HL-60/S4 treated with phorbol 12-myristate 13-acetate at 8.2 ng/mL for 4 days and 3 days (cell line): ENCODE measurements around the gene CACNA2D3.
"Not testable (repeated sequence)": the region's sequence is repeated elsewhere in the genome, so short reads cannot be mapped to it uniquely, and the experiment has no call there.

ENCODE experiments used
- in situ Hi-C: fragments of 300-500 bp; cut with MboI; formaldehyde crosslinking; loops from 2 replicates; pipeline ENCODE4 v1.15.0; 2022; ENCODE audit warnings: low sequenced_read_pairs

Gene CACNA2D3

DNA sequence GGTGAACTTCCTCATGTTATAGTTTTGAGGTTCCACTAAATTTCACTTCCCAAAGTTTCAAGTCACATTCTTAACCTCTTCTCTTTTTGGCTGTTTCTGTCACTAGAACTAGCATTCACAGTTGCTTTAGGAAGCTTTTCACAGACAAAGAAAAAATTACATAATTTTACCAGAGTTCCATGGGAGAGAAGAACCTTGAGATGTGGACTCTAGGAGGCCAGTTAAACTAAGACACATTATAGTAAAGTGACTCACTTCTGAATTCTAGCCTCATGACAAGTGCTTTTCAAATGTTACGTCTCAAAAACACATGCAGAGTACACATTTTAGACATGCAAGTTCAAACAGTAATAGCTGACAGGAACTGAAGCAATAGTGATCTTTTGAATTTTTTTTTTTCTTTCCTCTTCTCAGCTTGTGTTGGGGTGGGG lies 845.4 kb downstream of the CACNA2D3 start:
- in situ Hi-C loops, result no loop called here

DNA sequence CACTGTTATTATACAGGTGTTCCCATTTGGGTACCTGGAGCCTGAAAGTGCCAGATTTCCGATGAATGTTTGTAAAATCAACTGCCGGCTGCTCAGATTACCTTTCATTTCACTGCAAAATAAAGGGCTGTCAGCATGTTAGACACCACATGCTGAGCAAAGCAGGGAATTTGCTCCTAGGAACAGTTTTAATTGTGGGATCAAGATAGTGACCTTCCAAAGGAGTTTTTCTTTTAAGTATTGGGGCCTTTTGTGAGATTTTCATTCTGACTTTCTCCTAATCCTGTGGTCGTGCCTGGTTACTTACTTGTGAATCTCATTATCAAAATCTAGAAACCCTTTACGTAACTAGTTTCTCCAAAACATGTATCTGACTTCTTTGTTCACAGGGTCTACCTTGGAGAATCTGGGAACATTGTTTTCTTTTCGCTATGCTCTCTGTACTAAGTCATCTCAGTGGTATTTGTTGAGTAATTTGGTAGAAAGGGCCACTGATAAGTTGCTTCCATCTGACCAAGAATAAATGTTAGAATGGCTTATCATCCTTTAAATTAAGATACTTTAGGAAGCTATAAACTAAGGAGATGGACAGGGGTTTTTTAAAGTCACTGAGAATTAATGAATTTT lies 846.3 kb downstream of the CACNA2D3 start:
- in situ Hi-C loops, result no loop called here

DNA sequence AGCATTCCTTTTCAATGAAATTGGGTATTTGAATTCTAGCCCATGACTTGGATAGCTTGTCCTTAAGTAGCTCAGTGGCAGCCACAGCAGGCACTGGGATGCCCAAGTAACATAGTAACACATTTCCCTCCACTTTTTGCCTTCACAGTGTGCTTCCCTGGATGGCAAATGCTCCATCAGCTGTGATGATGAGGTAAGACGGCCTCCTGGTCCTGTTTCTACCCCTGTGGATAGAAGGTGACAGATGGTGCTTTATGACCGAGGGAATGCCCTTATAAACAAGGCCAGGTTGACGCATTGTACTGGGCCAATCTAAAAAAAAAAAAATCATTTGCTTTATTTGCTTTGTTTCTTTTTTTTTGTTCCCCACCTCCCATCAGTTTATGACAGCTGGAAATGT lies 847.3 kb downstream of the CACNA2D3 start:
- in situ Hi-C loops, result no loop called here

- in situ Hi-C loops, result no loop called here
Observed at GRCh38 chr3:54970895-54971294, 848.5 kb downstream of the CACNA2D3 start.

DNA sequence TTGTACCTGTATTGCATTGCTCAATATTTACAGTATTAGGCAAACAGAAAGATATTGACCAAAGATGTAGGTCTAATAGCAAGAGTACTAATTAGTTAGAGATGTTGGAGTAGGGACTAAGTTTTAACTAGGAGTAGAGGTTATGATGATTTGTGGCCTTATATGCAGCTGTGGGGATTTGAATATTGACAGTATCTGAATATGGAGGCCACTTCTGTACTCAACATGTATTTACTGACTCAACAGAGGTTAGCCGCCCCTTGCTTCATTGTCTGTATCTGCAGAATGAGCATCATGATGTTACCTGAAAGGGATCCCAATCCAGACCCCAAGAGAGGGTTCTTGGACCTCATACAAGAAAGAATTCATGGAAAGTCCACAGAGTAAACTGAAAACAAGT lies 855.1 kb downstream of the CACNA2D3 start:
- in situ Hi-C loops, result no loop called here

DNA sequence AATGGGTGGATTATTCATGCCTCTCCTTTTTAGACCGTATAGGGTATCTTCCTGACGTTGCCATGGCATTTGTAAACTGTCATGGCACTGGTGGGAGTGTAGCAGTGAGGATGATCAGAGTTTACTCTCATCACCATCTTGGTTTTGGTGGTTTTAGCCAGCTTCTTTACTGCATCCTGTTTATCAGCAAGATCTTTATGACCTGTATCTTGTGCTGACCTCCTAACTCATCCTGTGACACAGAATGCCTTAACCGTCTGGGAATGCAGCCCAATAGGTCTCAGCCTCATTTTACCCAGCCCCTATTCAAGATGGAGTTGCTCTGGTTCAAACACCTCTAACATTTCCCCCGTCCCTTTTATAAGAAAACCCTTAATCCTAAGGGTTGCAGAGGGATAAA lies 855.6 kb downstream of the CACNA2D3 start:
- in situ Hi-C loops, result not testable (repeated sequence)

DNA sequence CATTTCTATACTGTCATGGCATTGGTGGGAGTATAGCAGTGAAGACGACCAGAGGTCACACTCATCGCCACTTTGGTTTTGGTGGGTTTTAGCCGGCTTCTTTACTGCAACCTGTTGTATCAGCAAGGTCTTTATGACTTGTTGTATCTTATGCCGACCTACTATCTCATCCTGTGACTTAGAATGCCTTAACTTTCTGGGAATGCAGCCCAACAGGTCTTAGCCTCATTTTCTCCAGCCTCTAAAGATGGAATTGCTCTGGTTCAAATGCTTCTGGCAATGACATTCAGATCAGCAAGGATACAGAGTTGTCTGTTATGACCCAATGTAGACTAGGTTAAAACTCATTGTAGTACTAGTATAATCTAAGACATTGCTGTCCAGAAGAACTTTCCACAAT lies 860.5 kb downstream of the CACNA2D3 start:
- in situ Hi-C loops, result no loop called here

DNA sequence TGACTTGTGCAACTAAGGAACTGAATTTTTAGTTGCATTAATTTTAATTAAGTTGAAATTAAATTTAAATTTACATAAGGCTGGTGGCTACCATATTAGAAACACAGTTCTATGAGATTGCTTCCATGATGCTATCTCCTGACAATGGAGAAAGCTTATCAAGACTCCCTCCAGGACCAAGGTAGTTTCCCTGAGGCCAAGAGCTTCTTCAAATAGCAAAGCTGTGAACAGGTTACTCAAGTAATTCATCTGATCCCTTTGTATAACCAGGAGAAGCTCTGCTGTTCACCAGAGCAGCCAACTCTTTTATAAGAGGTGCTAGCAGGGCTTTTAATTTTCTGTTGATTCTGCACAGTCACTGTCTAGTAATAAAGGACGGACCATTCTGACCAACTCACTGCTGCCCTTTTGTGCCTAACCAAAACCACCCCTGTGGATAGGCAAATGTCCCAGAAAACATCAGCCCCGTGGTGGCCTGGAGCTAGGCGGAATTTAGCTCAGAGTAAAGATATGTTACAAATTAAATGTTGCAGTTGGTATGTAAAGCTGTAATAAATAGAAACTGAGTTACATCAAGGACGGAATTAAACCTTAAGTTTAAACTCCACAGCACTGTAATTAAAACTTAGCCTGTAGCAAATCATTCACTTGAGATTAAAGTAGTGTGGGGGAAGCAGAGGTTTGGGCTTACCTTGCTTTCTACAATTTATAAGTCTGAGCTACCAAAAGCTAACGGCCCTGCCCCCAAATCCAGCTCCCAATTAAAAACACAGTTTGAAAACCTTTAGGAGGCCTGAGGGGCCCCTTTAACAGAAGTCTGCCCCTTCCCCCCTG lies 861.1 kb downstream of the CACNA2D3 start:
- in situ Hi-C loops, result no loop called here

DNA sequence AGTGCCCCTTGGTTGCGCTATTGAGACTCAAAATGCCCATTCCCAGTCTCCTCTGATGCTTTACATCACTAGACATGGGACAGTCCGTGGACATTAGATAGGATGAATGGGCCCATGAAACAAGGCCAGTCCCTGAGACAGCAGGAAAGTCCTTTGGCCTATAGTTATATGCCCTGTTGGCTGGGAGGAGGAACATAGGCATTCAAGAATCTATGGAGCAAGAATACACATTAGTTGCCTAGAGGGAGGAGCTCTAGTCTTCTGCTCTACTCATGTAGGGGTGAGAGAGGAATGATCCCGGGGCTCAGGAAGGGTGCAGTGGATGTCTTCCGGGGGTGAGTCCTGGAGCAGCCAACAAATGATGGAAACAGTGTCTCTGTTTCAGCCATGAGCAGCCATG lies 863.5 kb downstream of the CACNA2D3 start:
- in situ Hi-C loops, result no loop called here

DNA sequence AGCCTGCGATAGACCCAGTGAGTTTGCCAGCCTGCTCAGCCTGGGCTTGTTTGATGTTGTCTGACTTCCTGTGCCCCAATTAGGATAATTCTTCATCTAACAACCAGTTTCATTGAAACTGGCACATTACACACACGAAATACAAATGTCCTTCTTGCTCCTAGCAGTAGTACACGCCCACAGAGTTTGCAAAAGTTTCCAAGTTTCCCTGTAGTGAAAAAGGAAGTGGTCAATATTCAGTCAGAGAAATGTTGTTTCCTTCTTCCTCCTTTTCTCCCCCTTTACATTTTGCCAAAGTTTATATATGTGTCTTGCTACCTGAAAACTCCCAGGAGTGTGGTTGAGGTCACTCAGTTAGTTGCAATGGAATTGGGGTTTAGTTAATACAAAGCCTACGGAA lies 863.9 kb downstream of the CACNA2D3 start:
- in situ Hi-C loops, result no loop called here

DNA sequence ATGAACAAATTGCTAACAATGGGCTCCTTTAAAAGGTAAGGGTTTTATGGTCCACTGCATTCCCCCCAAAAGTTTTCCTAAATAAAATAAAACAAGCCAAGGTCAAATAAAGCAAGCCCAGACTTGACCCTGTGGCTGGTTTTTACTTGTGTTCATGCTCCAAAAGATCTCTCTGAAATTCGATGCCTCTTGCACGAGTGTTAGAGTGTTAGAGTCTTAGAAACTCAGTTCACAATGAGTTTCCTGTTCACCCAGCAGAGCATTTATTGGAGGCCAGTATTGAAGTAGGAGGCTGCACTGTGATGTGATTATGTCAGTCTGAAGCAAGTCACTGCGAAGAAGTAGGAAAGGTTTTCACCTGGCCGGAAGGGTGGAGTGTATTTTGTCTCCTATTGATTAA lies 865.4 kb downstream of the CACNA2D3 start:
- in situ Hi-C loops, result no loop called here

- in situ Hi-C loops, result no loop called here
Observed at GRCh38 chr3:54988302-54988837, 866.0 kb downstream of the CACNA2D3 start.

GRCh38 chr3:54988838-54989630 lies 866.7 kb downstream of the CACNA2D3 start:
- in situ Hi-C loops, result no loop called here

- in situ Hi-C loops, result no loop called here
Observed at GRCh38 chr3:54994111-54994513, 871.8 kb downstream of the CACNA2D3 start.

- in situ Hi-C loops, result no loop called here
Observed at GRCh38 chr3:54999159-54999558, 876.8 kb downstream of the CACNA2D3 start.

GRCh38 chr3:54999811-55000210 lies 877.5 kb downstream of the CACNA2D3 start:
- in situ Hi-C loops, result no loop called here

DNA sequence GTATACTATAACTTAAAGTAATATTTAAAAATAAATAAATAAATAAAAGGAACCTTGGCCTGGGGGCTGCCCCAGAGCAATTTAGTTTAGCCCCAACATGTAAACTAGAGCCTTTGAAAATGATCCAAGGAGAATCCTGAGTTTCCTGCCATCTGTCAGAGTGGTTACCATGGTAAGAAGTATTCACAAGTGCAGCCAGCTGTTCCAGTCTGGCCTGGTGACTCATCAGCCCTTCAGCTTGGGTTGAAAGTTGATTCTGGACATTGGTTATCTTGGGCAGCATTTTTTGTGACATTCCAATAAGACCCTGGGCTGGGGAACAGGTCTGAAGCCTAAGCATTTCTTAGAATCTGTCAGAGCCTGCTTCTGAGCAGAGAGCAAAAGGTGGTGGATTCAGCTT lies 878.2 kb downstream of the CACNA2D3 start:
- in situ Hi-C loops, result no loop called here

DNA sequence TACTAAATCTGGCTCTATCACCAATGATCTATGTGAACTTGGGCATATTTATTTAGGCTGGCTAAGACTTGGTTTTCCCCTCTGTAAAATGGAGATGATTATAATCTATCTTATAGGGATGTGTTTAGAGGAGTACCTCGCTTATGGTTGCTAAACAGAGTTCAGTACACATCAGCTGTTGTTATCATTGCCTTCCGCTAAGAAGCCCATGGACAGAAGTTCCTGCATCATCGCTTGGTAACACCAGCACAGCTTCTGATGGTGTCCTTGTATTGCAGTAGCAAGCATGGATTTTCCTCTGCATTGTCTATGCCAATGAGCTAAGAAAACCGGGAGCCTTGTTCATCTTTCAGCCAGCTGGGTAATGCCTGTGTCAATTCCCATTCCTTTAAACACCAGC lies 878.6 kb downstream of the CACNA2D3 start:
- in situ Hi-C loops, result no loop called here

DNA sequence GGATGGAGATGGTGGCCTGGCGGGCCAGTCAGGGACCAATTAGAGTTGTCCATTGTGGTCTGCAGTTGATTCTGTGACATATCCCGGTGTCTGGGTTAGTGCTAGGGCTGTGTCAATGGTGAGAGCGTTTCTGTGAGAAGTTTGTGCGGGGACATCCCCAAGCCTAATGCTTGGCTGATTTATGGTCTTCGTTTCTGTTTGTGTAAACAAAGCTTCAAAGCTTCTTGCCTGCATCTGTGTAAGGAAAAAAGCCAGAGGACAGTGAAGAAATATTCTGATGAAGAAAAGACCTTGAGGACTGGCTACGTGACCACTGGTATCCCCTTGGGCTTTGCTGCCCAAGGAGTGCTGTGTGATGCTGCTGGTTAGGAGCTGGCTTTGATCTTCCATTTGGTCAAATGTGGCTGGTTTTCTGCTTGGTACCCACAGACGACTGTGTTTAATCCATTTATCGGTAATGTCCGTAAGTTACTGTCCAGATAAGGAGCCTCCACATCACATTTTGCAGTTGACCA lies 880.1 kb downstream of the CACNA2D3 start:
- in situ Hi-C loops, result no loop called here

GRCh38 chr3:55006244-55006676 lies 883.9 kb downstream of the CACNA2D3 start:
- in situ Hi-C loops, result no loop called here

GRCh38 chr3:55007971-55008370 lies 885.6 kb downstream of the CACNA2D3 start:
- in situ Hi-C loops, result no loop called here
